ENCODE data around the gene LRRC38. TPM values are rescaled to one million over a fixed set of nuclear protein-coding genes. Genes with fewer than 3 reads are reported as not detected.

Gene LRRC38
- total and polyA plus RNA-seq, 10 of the 15 experiments (the other 5 are each of a cell fraction or from before 2014, with no cell fraction given) = not detected

- TF ChIP-seq ZBTB4 (CRISPR knock-in tag; IDR thresholded peaks at IDR 0.05) (no peak), MEF2A (IDR thresholded peaks at IDR 0.05; ENCODE audit: insufficient read depth, low read depth, low read length) (no peak), CBX3 (IDR thresholded peaks at IDR 0.05; ENCODE audit: borderline replicate concordance, low read depth) (no peak), TCF7 (IDR thresholded peaks at IDR 0.05; ENCODE audit: borderline replicate concordance) (no peak)
These were observed 35.1 kb downstream of the LRRC38 start (continued) for GRCh38 chr1:13478692-13479091.

- no peaks in the 10 kb centered on the region; a peak in 3 of 4 replicates for H3K27me3 ChIP-seq (replicated peaks in 1 of 2; ENCODE audit: control insufficient read depth in 2 of 2, insufficient read depth in 2 of 2, low read length in 1 of 2)
- RAD21 ChIA-PET (ENCODE audit: unreplicated experiment) = no interaction called here
- FAIRE-seq (peak; percentile 41), ATAC-seq (peak; percentile 61), DNase-seq (ENCODE audit: low read depth, low spot score) (no peak)
- no peaks in the 10 kb centered on the region for H3K36me3 ChIP-seq (ENCODE audit: control insufficient read depth in 2 of 2, insufficient read depth in 2 of 2, low read length in 1 of 2)
- H2AFZ ChIP-seq (ENCODE audit: control insufficient read depth, low read depth, low read length) = no peak overlapping the region
- no TSS peak for BruUV-seq (replicated peaks)
- H3K27ac ChIP-seq (ENCODE audit: control insufficient read depth, insufficient read depth) = no peak overlapping the region
- no peak overlapping the region for H3K4me3 ChIP-seq
- no peaks in the 10 kb centered on the region for H3K9me3 ChIP-seq (replicated peaks; ENCODE audit: control insufficient read depth, insufficient read depth, low read length)
- peaks cover 3% of the 10 kb centered on the region; the same call in 1 of the 2 replicates for H4K20me1 ChIP-seq (ENCODE audit: control insufficient read depth, insufficient read depth)
- CTCF ChIA-PET = no interaction called here
- H3K4me2 ChIP-seq (ENCODE audit: control insufficient read depth, insufficient read depth) = no peak overlapping the region
- no peaks in the 10 kb centered on the region for H3K4me1 ChIP-seq (ENCODE audit: control insufficient read depth, insufficient read depth, low read length)
- intact Hi-C loops (cut with micrococcal nuclease; ENCODE audit: unreplicated experiment) (no loop called here), in situ Hi-C loops (cut with MboI) (no loop called here)
- SMC1A ChIA-PET (ENCODE audit: uncharacterized antibody, unreplicated experiment) = no interaction called here
- TF ChIP-seq SMC3 (IDR thresholded peaks at IDR 0.05; ENCODE audit: borderline replicate concordance, low read length) (peak; percentile 14; the same call in 1 of the 2 replicates), RAD21 (IDR thresholded peaks at IDR 0.05; ENCODE audit: insufficient read depth, low read depth, low read length) (peak; percentile 39), SP1 (IDR thresholded peaks at IDR 0.05; ENCODE audit: low read depth, low read length) (no peak), CTCF (IDR thresholded peaks at IDR 0.05 in 2 of 3, conservative IDR thresholded peaks at IDR 0.05 in 1 of 3; ENCODE audit: control insufficient read depth in 2 of 3, extremely low read depth in 1 of 3, insufficient read depth in 1 of 3, low read depth in 3 of 3, low read length in 3 of 3) (peak; percentile 23 to 29 (median 27); a peak in 3 of 6 replicates)
- no peak overlapping the region for H3K9ac ChIP-seq (ENCODE audit: control insufficient read depth, insufficient read depth, low read length)
- POLR2A ChIA-PET = no interaction called here
- 0% methylated on average over 5 of the region's 5 CpGs for WGBS (ENCODE audit: insufficient coverage, insufficient replicate concordance, low lambda C conversion rate, missing lambda C conversion rate)
- H3K79me2 ChIP-seq (ENCODE audit: control insufficient read depth, insufficient read depth, low read length) = no peaks in the 10 kb centered on the region
These were observed 44.5 kb downstream of the LRRC38 start for GRCh38 chr1:13469343-13469742.

All from GM12878 (cell line).